DOHH2 (cell line): ENCODE data around the gene SAMD8.

Source experiments
- CTCF ChIP-seq: fragments of 200-600 bp; sonication (generic); IDR thresholded peaks from one replicate; pipeline ENCODE4 v1.5.1; 2014; ENCODE audit warnings: antibody characterized with exemption, mild to moderate bottlenecking, low read depth, low read length; ENCODE audit not compliant: poor library complexity, severe bottlenecking
- EZH2phosphoT487 ChIP-seq: fragments of 200-600 bp; sonication (generic); IDR thresholded peaks from 2 replicates; pipeline ENCODE4 v1.6.1; 2017; ENCODE audit warnings: borderline replicate concordance, mild to moderate bottlenecking, antibody characterized with exemption, low read length, moderate library complexity, mixed read lengths

GRCh38 chr10:75061709-75062505, 49.5 kb upstream of the SAMD8 start:
- TF ChIP-seq CTCF (no peak), EZH2phosphoT487 (no peak)
